G401 (cell line): ENCODE measurements around the gene TRAM1L1. TPM values are rescaled to one million over a fixed set of nuclear protein-coding genes. Genes with fewer than 3 reads are reported as not detected.

ENCODE experiments used
- DNase-seq: peaks from one replicate; pipeline ENCODE4 v3.0.0-alpha.2; 2015; ENCODE audit warnings: low spot score
- in situ Hi-C: cut with HindIII; loops from 2 replicates; pipeline ENCODE4 v1.10.0; 2016; ENCODE audit warnings: low sequenced_read_pairs, mixed read lengths
- total RNA-seq: library from RNA; depleted of rRNA; stranded (reverse); fragments of >200 nt; shearing (Covaris generic); gene quantifications from 2 replicates; pipeline ENCODE4 v1.2.3, GENCODE V29; 2014; rRNA removed

TRAM1L1 gene
- total RNA-seq = 0.92 and 1.0 TPM in 2 replicates

DNA sequence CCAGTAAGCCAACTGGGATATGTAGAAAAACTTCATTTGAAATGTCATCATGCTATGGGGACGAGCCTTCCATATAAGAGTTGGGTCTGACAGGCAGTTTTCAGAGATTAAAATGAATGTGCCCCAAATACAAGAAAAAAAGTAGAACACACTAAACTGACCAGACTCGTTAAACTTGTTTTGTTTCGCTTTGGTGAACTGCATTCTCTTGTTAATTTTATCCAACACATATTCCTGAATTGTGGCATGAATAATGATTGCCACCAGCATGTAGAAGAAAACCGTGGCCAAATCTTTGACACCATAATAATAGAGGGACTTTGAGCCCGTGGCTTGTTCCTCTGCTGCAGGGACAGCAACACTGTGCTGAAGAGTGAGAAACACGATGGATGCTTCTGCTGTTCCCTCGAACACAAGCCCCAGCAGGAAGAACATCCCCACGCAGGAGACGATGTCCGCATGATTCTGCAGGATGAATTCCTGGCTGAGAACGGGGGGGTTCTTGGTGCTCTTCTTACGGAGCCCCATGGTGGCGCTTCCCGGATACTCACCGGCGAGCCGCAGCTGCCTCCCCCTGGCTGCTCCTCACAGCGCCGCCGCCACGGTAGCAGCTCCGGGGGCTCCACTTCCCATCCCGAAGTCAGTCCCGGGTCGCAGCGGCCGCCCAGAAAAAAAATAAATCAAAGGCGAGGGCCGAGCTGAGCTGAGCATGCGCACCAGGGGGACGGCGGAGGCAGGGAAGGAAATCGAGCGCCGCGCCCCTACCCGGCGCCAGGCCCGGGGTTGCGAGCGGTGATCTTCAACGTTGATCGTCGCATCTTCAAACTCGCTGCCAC, at the start of gene TRAM1L1:
Gene TRAM1L1, minus strand, starts transcription at position 711 of the 836 bp plus-strand sequence. Its CDS starts 183 bp downstream, at position 528.
- in situ Hi-C loops = no loop called here
- peak; percentile 75 for DNase-seq

- in situ Hi-C loops = no loop called here
- DNase-seq = peak; percentile 72
These were observed 49.0 kb upstream of the TRAM1L1 start for GRCh38 chr4:117134386-117134785.

DNA sequence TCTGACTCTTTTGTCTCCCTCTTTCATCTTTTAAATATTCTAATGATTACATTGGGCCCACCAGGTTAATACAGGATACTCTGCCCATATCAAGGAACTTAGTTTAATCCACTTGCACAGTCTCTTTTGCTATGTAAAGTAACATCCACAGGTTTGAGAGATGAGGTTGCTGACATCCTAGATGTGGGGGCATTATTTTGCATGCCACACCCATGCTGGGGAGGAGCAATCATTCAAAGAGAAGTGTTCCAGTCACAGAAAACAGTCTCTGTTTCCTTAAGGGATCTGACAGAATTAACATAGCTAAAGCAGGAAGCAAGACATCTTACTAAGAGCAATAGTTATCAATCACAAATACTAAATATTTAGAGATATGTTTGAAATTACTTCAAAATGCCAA, 11.5 kb upstream of the TRAM1L1 start:
- DNase-seq = no peak
- in situ Hi-C loops = no loop called here

GRCh38 chr4:117096462-117096861, 11.1 kb upstream of the TRAM1L1 start:
- in situ Hi-C loops = no loop called here
- no peak for DNase-seq

- in situ Hi-C loops = no loop called here
- DNase-seq = no peak
These were observed 8.2 kb upstream of the TRAM1L1 start for GRCh38 chr4:117093571-117093970.

- no peak for DNase-seq
- in situ Hi-C loops = no loop called here
These were observed 7.6 kb downstream of the TRAM1L1 start for GRCh38 chr4:117077760-117078159.

- no peak for DNase-seq
- in situ Hi-C loops = no loop called here
These were observed 17.3 kb downstream of the TRAM1L1 start for GRCh38 chr4:117068120-117068519.

GRCh38 chr4:117063961-117064696, 21.2 kb downstream of the TRAM1L1 start:
- DNase-seq = no peak
- in situ Hi-C loops = no loop called here

- in situ Hi-C loops = no loop called here
These were observed 42.4 kb downstream of the TRAM1L1 start for GRCh38 chr4:117042962-117043361.

More at GRCh38 chr4:117042962-117043361, 42.4 kb downstream of the TRAM1L1 start:
- DNase-seq = no peak
